ENCODE measurements around the gene RELN. TPM values are rescaled to one million over a fixed set of nuclear protein-coding genes. Genes with fewer than 3 reads are reported as not detected.

RELN gene
- total RNA-seq, 1 donor from 2014 or later: not detected

DNA sequence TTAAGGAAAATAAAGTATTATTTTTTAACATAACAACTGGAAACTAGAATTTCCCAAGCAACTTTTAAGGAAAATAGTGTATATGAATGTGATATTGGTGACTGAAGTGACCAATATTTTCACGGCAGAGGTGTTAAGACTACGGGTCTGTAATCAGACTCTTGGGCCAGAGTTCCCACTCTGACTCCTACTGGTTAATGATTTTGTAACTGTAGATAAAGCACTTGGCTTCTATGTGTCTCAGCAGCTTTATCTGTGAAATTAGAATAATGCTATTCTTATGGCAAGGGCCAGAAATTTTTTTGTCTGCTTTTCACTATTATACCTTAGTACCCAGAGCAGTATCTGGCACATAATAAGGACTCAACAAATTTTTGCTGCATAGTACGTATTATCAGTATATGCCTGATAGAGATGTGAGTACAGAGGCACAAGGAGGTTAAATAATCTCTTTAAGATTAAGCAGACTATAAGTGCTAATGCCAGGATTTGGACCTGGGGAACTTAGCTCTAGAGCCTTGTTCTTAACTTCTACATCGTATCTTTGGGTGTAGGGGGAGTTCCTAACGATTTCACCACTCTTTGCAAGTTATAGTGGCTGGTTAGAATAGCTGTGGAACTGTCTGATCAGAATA, 357.3 kb downstream of the RELN start:
- no peaks in the 10 kb centered on the region for H3K27me3 Mint-ChIP-seq
- no peak overlapping the region for H3K4me3 Mint-ChIP-seq
- H3K4me1 Mint-ChIP-seq: no peaks in the 10 kb centered on the region
- H3K36me3 Mint-ChIP-seq (ENCODE audit: low read depth): no peaks in the 10 kb centered on the region
- ChIA-PET POLR2A (no interaction called here), CTCF (no interaction called here)
- intact Hi-C loops (cut with micrococcal nuclease): no loop called here
- no peak for ATAC-seq (ENCODE audit: low read depth)
- no peak for TF ChIP-seq CTCF (IDR thresholded peaks at IDR 0.05)
- no peaks in the 10 kb centered on the region for H3K9me3 Mint-ChIP-seq
- no peak overlapping the region for H3K27ac Mint-ChIP-seq
- DNase-seq: no peak

GRCh38 chr7:103630318-103630717, 359.1 kb downstream of the RELN start:
- H3K36me3 Mint-ChIP-seq (ENCODE audit: low read depth): no peaks in the 10 kb centered on the region
- intact Hi-C loops (cut with micrococcal nuclease): no loop called here
- no peaks in the 10 kb centered on the region for H3K9me3 Mint-ChIP-seq
- no peak for ATAC-seq (ENCODE audit: low read depth)
- H3K4me1 Mint-ChIP-seq: no peaks in the 10 kb centered on the region
- H3K27ac Mint-ChIP-seq: no peak overlapping the region
- POLR2A ChIA-PET: no interaction called here
- CTCF ChIA-PET: no interaction called here
- H3K27me3 Mint-ChIP-seq: no peaks in the 10 kb centered on the region
- no peak overlapping the region for H3K4me3 Mint-ChIP-seq
- TF ChIP-seq CTCF (IDR thresholded peaks at IDR 0.05): no peak
- DNase-seq: no peak

GRCh38 chr7:103628742-103629141, 360.7 kb downstream of the RELN start:
- no peak for TF ChIP-seq CTCF (IDR thresholded peaks at IDR 0.05)
- intact Hi-C loops (cut with micrococcal nuclease): no loop called here
- POLR2A ChIA-PET: no interaction called here

GRCh38 chr7:103626776-103627175, 362.7 kb downstream of the RELN start:
- no peak overlapping the region for H3K4me3 Mint-ChIP-seq
- no peak for DNase-seq
- CTCF ChIA-PET: no interaction called here
- POLR2A ChIA-PET: no interaction called here
- TF ChIP-seq CTCF (IDR thresholded peaks at IDR 0.05): no peak
- peaks cover 3% of the 10 kb centered on the region for H3K27me3 Mint-ChIP-seq
- no peak overlapping the region for H3K27ac Mint-ChIP-seq
- no peak for ATAC-seq (ENCODE audit: low read depth)
- H3K4me1 Mint-ChIP-seq: no peaks in the 10 kb centered on the region
- intact Hi-C loops (cut with micrococcal nuclease): no loop called here
- H3K36me3 Mint-ChIP-seq (ENCODE audit: low read depth): no peaks in the 10 kb centered on the region
- no peaks in the 10 kb centered on the region for H3K9me3 Mint-ChIP-seq

More at GRCh38 chr7:103628742-103629141, 360.7 kb downstream of the RELN start:
- CTCF ChIA-PET: no interaction called here
- H3K27me3 Mint-ChIP-seq: no peaks in the 10 kb centered on the region
- no peaks in the 10 kb centered on the region for H3K36me3 Mint-ChIP-seq (ENCODE audit: low read depth)
- H3K4me3 Mint-ChIP-seq: no peak overlapping the region
- H3K4me1 Mint-ChIP-seq: no peaks in the 10 kb centered on the region
- ATAC-seq (ENCODE audit: low read depth) (no peak), DNase-seq (no peak)
- H3K9me3 Mint-ChIP-seq: no peaks in the 10 kb centered on the region
- no peak overlapping the region for H3K27ac Mint-ChIP-seq

GRCh38 chr7:103622274-103622673, 367.2 kb downstream of the RELN start:
- DNase-seq: no peak
- Mint-ChIP-seq H3K4me3 (no peak overlapping the region), H3K27ac (no peak overlapping the region), H3K9me3 (no peaks in the 10 kb centered on the region), H3K36me3 (ENCODE audit: low read depth) (no peaks in the 10 kb centered on the region), H3K4me1 (no peaks in the 10 kb centered on the region), H3K27me3 (peaks cover 3% of the 10 kb centered on the region)
- ChIA-PET POLR2A (no interaction called here), CTCF (no interaction called here)
- TF ChIP-seq CTCF (IDR thresholded peaks at IDR 0.05): no peak
- intact Hi-C loops (cut with micrococcal nuclease): no loop called here
- no peak for ATAC-seq (ENCODE audit: low read depth)

All from activated B cell treated with CpG ODN at 0.5 μM for 24 hours (primary cell).